ENCODE results near the gene HMSD.

DNA sequence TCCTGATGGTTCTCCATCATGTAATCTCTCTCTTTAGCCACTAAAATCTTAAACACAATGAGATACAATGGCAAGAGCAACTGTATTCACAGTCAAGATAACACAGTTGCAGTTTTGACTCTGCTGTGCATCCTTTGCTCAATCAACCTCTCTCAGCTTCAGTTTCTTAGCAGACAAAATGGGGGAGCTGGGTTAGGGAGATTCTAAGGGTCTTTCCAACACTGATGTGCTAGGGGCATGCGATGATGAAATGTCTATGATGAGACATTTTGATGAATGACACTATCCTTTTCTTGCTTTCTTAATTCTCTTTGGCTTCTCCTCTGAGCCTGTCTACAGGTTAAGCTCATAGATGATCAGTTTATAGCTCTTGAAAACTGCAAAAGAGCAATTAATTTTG lies 40.2 kb upstream of the HMSD start:
- no peak for TF ChIP-seq EZH2 (optimal IDR thresholded peaks at IDR 0.05; ENCODE audit: low read depth, low read length)
- TF ChIP-seq, protein P1, sequence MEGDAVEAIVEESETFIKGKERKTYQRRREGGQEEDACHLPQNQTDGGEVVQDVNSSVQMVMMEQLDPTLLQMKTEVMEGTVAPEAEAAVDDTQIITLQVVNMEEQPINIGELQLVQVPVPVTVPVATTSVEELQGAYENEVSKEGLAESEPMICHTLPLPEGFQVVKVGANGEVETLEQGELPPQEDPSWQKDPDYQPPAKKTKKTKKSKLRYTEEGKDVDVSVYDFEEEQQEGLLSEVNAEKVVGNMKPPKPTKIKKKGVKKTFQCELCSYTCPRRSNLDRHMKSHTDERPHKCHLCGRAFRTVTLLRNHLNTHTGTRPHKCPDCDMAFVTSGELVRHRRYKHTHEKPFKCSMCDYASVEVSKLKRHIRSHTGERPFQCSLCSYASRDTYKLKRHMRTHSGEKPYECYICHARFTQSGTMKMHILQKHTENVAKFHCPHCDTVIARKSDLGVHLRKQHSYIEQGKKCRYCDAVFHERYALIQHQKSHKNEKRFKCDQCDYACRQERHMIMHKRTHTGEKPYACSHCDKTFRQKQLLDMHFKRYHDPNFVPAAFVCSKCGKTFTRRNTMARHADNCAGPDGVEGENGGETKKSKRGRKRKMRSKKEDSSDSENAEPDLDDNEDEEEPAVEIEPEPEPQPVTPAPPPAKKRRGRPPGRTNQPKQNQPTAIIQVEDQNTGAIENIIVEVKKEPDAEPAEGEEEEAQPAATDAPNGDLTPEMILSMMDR (IDR thresholded peaks at IDR 0.05; ENCODE audit: low read length): no peak
